HG03378 (cell line): ENCODE measurements around the gene PARL.

ENCODE experiments used
- ATAC-seq: cut with Tn5 transposase; IDR thresholded peaks from one replicate; pipeline ENCODE4 v1.9.1; 2021; ENCODE audit warnings: mild to moderate bottlenecking, moderate library complexity; ENCODE audit not compliant: unreplicated experiment

The PARL gene

DNA sequence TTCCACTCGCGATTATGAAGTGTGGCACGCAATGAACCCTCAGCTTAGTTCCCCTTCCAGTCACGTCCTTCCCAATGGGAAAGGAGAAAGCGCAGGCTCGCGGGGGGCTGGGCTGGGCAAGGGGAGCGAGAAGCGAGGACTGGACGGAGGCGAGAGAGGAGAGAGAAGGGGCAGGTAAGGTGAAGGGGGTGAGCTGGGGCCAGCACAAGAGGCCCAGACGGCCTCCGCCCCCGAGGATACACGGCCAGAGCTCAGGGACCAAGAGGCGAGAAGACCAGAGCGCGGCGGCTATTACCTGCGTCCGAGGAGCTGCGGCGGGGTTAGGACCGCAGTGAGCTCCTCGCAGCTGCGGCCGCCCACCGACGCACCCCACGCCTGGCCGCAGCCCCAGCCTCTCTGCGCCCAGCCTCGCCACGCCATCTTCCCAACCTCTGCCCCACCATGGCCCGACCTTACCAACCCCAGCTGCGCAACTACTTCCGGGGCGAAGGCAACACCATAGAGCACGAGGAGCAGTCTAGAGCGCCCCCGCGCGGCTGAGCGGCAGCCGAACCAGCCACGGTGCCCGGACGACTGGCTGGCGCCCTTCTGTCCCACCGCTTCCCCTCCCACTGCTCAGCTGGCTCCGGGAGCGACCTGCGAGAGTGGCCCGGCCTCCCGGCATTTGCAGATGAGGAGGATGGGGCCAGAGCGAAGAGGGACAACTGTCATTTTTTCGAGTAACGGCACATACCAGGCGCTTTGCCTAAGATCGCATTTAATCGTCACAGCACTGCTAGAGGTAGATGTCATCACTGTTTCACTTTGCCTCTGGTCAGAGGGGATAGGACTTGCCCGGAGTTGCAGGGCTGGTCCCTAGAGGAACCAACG, at the start of gene PARL:
Gene PARL, minus strand, starts transcription at position 454 of the 870 bp plus-strand sequence. Its CDS starts 34 bp downstream, at position 420.
- peak; percentile 99 for ATAC-seq

GRCh38 chr3:183933160-183933559, 48.5 kb upstream of the PARL start:
- no peak for ATAC-seq

DNA sequence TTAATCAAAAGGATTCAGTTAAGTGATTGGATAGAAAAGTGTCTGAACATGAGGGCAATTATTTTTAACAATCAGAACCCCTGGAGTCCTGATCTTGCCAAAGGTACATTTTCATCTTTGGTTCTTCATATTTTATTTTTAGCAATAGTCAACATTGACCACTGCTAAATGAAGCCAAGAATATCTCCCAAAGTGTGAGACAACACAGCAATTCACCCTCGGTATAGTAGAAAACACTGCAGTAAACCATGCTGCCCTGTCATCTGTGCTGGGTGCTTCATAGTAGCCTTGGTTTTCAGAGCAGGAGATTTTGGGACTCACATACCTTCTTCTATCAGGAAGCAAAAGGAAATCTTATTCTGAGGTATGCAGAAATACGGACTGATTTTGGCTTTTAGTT, 47.2 kb upstream of the PARL start:
- ATAC-seq: no peak

- ATAC-seq: no peak
Measured at GRCh38 chr3:183930086-183930485, 45.4 kb upstream of the PARL start.

DNA sequence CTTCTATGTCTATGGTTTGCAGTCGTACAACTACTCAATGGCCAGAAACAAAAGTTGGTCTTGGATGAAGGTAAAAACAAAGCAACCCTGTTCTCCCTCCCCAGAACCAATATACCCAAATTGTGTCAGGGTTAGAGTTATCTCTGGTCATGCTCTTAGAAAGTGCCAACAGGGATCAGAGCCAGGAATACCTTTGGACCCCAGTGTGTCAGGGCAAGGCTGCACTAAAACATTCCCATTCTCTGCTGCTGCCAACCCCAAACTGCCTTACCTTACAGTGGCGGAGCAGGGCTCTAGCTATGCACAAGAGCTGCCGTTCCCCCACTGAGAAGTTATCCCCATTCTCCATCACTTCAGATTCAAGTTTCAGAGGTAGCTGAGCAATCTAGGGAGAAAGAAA, 42.4 kb upstream of the PARL start:
- ATAC-seq: no peak

GRCh38 chr3:183924956-183925355, 40.3 kb upstream of the PARL start:
- ATAC-seq: no peak

DNA sequence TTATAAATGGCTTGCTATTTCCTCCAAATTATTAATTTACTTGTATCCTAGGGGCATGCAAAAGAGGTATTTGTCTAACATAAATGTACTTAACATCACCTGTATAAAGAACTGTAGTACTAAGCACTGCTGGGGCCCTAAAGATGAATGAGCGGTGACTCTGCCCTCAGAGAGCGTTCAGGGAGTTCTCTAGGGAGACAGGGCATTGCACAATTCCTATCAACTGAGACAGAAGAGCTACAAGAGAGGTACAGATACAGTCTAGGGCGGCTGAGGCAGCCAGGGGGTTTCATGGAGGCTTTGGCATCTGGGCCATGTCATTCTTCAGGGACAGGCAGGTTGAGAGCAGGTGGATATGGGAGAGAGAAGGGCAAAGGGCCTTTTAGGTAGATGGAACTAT, 39.9 kb upstream of the PARL start:
- ATAC-seq: no peak

GRCh38 chr3:183922421-183922820, 37.7 kb upstream of the PARL start:
- no peak for ATAC-seq

GRCh38 chr3:183921096-183921495, 36.4 kb upstream of the PARL start:
- no peak for ATAC-seq

GRCh38 chr3:183920416-183920815, 35.7 kb upstream of the PARL start:
- no peak for ATAC-seq

GRCh38 chr3:183918178-183918577, 33.5 kb upstream of the PARL start:
- ATAC-seq: no peak

DNA sequence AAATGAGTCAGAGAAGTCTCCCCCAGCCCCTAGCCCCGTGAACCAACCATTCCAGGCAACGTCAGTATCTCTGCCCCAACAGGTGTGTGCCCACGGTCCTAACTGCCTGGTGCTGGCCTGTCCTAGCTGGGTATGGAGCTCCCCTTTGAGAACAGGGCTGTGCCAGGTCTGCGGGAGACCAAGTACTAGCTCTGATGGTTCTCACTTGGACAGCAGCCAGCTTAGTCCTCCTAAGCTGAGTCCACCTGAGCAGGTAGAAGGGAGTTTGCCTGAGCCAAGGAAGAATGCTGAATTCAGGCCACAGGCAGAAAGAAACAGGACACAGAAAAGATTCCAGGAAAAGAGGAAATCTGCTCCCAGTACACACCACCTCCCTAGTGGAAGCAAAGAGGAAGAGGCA, 33.1 kb upstream of the PARL start:
- no peak for ATAC-seq

GRCh38 chr3:183914856-183915255, 30.2 kb upstream of the PARL start:
- no peak for ATAC-seq

- ATAC-seq: no peak
Measured at GRCh38 chr3:183913580-183913920, 28.9 kb upstream of the PARL start.

DNA sequence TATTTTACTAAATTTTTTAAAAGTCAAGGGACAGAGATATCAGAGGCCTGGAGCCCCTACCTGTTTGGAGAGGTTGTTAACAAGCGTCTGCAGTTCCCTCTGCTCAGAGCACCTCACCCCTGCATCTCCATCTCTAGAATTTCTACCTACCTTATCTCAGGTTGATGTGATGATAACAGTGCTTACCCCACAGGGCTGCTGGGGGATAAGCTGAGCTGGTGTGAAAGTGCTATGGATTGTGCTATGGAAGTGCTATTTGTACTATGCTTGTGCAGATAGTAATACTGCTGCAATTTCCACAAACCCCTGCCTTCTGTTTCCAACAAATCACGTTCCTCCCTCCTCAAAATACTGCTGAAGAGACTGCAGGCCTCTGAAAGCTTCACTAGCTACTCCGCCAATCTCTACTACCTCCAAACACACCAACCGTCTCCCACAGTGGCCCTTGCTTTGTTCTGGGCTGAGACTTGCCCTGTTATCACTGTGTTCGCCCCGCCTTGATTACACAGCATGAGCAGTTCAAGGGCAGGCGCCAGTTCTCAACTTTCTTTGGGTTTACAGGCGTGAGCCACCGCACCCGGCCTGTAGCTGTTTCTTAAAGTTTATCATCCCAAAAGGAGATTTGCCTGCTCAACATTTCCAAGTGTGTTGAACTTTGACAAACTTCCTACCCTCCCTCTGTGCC, 28.4 kb upstream of the PARL start:
- ATAC-seq: no peak

GRCh38 chr3:183911763-183912506, 27.3 kb upstream of the PARL start:
- no peak for ATAC-seq

DNA sequence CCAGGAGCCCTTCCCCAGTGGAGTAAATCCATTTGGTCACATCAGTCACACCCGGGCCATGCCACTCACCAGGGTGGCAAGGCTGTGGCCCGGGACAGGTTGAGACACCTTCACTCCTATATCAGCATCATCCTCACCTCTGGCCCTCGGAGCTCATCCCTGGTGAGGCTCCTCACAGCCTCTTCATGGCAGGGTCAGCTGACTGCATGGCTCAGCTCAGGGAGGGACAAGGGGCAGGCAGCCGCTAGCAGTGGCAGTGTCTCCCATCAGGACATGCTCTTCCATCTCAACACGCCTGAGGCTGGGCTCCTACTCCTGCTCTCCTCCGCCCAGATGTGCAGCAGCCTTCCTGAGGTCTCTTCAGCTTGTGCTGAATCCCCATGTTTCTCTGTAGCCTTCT, 26.4 kb upstream of the PARL start:
- no peak for ATAC-seq

DNA sequence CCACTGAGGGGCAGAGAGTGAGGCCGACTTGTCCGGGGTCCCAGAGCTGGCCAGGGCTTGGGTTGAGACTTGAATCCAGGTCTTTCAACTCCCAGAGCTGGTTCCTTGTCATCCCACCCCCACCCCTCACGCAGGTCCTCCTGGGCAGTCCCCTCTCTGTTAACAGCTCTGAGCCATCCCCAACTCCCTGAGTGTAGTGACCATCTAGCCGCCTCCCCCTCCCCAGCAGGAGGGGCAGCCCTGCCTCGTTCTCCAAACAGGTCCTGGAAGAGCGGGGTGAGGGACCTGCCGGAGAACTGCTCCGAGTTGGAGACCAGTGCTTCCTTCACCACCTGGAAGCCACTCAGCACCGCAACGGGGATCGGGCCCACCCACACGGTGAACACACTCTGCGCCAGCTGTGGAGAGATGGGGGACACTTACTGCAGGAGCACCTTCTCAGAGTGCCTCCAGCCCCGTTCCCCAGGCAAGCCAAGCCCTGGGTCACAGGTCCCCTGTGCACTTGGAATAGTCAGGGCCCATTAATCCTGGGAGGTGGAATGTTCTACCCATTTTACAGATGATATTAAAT, 24.4 kb upstream of the PARL start:
- ATAC-seq: no peak

DNA sequence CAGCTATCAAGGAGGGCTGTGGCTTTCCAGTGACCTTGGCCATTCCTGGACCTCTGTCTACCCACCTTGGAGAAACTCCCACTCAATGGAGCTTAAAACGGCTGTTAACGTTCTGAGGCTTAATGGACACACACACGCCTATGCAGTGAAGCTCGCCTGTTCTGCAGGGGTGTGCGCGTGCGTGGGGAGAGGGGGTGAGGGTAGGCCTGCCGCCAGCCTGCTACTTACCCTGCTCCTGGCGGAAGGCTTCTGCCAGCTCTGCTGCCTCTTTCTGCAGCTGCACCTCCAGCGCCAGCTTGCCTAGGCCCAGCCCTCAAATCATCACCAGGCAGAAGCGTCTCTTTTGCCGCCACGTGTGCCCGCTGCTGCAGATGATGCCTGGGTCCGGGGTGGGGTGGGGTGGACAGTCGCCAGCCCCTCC, 23.2 kb upstream of the PARL start:
- ATAC-seq: no peak

GRCh38 chr3:183907176-183907575, 22.5 kb upstream of the PARL start:
- no peak for ATAC-seq

- no peak for ATAC-seq
Measured at GRCh38 chr3:183906234-183906921, 21.7 kb upstream of the PARL start.
